NB4 (cell line): ENCODE results near the gene LYVE1.

Experiments
- MYC ChIP-seq: IDR thresholded peaks from 2 replicates; pipeline ENCODE4 v1.6.1; 2011; ENCODE audit warnings: low read depth, low read length
- TF ChIP-seq, protein P1 (sequence below): IDR thresholded peaks from one replicate; pipeline ENCODE4 v1.5.1; 2012; ENCODE audit warnings: low read depth, low read length
- TF ChIP-seq, protein P2 (sequence below): IDR thresholded peaks from 2 replicates; pipeline ENCODE4 v1.6.1; 2011; ENCODE audit warnings: low read depth, low read length

DNA sequence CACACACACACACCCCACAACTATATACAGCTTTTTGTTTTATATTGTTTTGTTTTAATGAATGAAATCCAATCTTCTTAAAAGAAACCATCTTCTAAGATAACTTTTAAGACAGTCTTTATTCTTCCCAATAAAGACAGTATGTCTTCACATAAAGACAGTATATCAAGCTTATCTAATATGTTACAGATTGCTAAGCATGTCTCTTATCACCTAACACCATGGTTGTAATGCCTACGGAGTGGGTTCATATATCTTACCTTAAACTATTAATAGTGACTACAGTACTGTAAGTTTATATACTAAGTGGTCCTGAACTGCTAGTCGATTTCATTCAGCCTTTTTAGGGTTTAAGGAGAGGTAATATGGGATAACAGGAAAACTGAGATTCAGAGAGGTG is 35.9 kb downstream of the LYVE1 start:
- TF ChIP-seq, protein P1, sequence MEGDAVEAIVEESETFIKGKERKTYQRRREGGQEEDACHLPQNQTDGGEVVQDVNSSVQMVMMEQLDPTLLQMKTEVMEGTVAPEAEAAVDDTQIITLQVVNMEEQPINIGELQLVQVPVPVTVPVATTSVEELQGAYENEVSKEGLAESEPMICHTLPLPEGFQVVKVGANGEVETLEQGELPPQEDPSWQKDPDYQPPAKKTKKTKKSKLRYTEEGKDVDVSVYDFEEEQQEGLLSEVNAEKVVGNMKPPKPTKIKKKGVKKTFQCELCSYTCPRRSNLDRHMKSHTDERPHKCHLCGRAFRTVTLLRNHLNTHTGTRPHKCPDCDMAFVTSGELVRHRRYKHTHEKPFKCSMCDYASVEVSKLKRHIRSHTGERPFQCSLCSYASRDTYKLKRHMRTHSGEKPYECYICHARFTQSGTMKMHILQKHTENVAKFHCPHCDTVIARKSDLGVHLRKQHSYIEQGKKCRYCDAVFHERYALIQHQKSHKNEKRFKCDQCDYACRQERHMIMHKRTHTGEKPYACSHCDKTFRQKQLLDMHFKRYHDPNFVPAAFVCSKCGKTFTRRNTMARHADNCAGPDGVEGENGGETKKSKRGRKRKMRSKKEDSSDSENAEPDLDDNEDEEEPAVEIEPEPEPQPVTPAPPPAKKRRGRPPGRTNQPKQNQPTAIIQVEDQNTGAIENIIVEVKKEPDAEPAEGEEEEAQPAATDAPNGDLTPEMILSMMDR, result no peak
- no peak for TF ChIP-seq MYC
- TF ChIP-seq, protein P2, sequence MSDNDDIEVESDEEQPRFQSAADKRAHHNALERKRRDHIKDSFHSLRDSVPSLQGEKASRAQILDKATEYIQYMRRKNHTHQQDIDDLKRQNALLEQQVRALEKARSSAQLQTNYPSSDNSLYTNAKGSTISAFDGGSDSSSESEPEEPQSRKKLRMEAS, result no peak
